Measurements from ENCODE around the gene TMEM214. TPM values are rescaled to one million over a fixed set of nuclear protein-coding genes. Genes with fewer than 3 reads are reported as not detected.

The TMEM214 gene
- total RNA-seq, 1 experiment from 2014 or later: 55.3 TPM

GRCh38 chr2:27079233-27080139, 46.7 kb downstream of the TMEM214 start:
- TF ChIP-seq, protein P1, sequence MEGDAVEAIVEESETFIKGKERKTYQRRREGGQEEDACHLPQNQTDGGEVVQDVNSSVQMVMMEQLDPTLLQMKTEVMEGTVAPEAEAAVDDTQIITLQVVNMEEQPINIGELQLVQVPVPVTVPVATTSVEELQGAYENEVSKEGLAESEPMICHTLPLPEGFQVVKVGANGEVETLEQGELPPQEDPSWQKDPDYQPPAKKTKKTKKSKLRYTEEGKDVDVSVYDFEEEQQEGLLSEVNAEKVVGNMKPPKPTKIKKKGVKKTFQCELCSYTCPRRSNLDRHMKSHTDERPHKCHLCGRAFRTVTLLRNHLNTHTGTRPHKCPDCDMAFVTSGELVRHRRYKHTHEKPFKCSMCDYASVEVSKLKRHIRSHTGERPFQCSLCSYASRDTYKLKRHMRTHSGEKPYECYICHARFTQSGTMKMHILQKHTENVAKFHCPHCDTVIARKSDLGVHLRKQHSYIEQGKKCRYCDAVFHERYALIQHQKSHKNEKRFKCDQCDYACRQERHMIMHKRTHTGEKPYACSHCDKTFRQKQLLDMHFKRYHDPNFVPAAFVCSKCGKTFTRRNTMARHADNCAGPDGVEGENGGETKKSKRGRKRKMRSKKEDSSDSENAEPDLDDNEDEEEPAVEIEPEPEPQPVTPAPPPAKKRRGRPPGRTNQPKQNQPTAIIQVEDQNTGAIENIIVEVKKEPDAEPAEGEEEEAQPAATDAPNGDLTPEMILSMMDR (conservative IDR thresholded peaks at IDR 0.05): no peak
- Mint-ChIP-seq H3K27ac (no peak overlapping the region; a peak in 1 of 7 replicates), H3K4me1 (peaks cover 18 to 40% of the 10 kb centered on the region in 2 experiments), H3K27me3 (ENCODE audit: low read depth) (peaks cover 19% of the 10 kb centered on the region), H3K4me3 (no peak overlapping the region), H3K36me3 (ENCODE audit: insufficient read depth in 1 of 3, low read depth in 3 of 3) (no peaks in the 10 kb centered on the region), H3K9me3 (no peaks in the 10 kb centered on the region)
- H2AK5ac ChIP-seq (ENCODE audit: insufficient read length, low read length): no peak overlapping the region
- no peak overlapping the region for H2AFZ ChIP-seq (ENCODE audit: low read length)
- no peak for DNase-seq
- no peaks in the 10 kb centered on the region for H3K27me3 ChIP-seq (ENCODE audit: insufficient read depth, low read length)
- no peak overlapping the region for H3T11ph ChIP-seq (ENCODE audit: low read length)
- no peak overlapping the region for H3K18ac ChIP-seq (ENCODE audit: insufficient read length, low read depth, low read length)
- H3K9me3 ChIP-seq (ENCODE audit: control insufficient read depth, low read depth, low read length): no peaks in the 10 kb centered on the region
- H2BK120ac ChIP-seq (ENCODE audit: low read depth, low read length, poor library complexity, severe bottlenecking): no peak overlapping the region
- no peaks in the 10 kb centered on the region for H3K79me2 ChIP-seq (ENCODE audit: insufficient read depth, low read length)
- H4K20me1 ChIP-seq (ENCODE audit: control insufficient read depth, insufficient read depth, insufficient read length): no peaks in the 10 kb centered on the region
- no peaks in the 10 kb centered on the region for H3K4me1 ChIP-seq (ENCODE audit: insufficient read depth, low read length)
- H2BK15ac ChIP-seq (ENCODE audit: low read depth, low read length): no peak overlapping the region
- no peak overlapping the region for H3K4me2 ChIP-seq (ENCODE audit: insufficient read depth, insufficient read length, low read length)
- H3K79me1 ChIP-seq (ENCODE audit: insufficient read depth, low read depth, low read length, poor library complexity, severe bottlenecking): no peaks in the 10 kb centered on the region
- no peak overlapping the region for H3K4ac ChIP-seq (ENCODE audit: low read depth, low read length)
- H2BK5ac ChIP-seq (ENCODE audit: insufficient read length, low read length): no peak overlapping the region
- H2BK20ac ChIP-seq (ENCODE audit: low read depth, low read length, poor library complexity, severe bottlenecking): no peak overlapping the region
- H3K23ac ChIP-seq (ENCODE audit: insufficient read length, low read depth, low read length): no peak overlapping the region
- no peaks in the 10 kb centered on the region for H3K23me2 ChIP-seq (ENCODE audit: insufficient read length, low read depth, low read length, poor library complexity, severe bottlenecking)
- no peak overlapping the region for H3K14ac ChIP-seq (ENCODE audit: insufficient read depth, low read length)
- H3K9ac ChIP-seq (ENCODE audit: extremely low read depth, insufficient read length, low read length): no peak overlapping the region
- H4K91ac ChIP-seq (ENCODE audit: insufficient read length, low read depth, low read length): no peak overlapping the region
- no peak overlapping the region for H4K5ac ChIP-seq (ENCODE audit: insufficient read length, low read depth, low read length)
- no CpG with 5 or more reads among the region's 14 CpGs for WGBS (ENCODE audit: extremely low coverage, insufficient read length, low lambda C conversion rate)
- H3K27ac ChIP-seq (ENCODE audit: insufficient read length, low read depth, low read length): no peak overlapping the region
- no peak overlapping the region for H4K8ac ChIP-seq (replicated peaks; ENCODE audit: insufficient read length, low read depth, low read length)
- no peak overlapping the region for H2BK12ac ChIP-seq (ENCODE audit: insufficient read length, low read depth, low read length)
- no peak overlapping the region for H3K56ac ChIP-seq (ENCODE audit: insufficient read length, low read depth, low read length)
